Stimulated activated CD4-positive, alpha-beta T cell treated with anti-CD3 and anti-CD28 coated beads, Interleukin-15, amount 100 ng/mL, for 48 hours (primary cell): ENCODE results near the gene OR13C9.
"Not testable (repeated sequence)": the region's sequence is repeated elsewhere in the genome, so short reads cannot be mapped to it uniquely, and the experiment has no call there.

Experiments used
- DNase-seq, 2 donors: peaks; one replicate each; pipeline ENCODE4 v3.0.0-alpha.2; 2020; ENCODE audit warnings: low read depth in 2 of 2

The OR13C9 gene, protein sequence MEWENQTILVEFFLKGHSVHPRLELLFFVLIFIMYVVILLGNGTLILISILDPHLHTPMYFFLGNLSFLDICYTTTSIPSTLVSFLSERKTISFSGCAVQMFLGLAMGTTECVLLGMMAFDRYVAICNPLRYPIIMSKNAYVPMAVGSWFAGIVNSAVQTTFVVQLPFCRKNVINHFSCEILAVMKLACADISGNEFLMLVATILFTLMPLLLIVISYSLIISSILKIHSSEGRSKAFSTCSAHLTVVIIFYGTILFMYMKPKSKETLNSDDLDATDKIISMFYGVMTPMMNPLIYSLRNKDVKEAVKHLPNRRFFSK

DNA sequence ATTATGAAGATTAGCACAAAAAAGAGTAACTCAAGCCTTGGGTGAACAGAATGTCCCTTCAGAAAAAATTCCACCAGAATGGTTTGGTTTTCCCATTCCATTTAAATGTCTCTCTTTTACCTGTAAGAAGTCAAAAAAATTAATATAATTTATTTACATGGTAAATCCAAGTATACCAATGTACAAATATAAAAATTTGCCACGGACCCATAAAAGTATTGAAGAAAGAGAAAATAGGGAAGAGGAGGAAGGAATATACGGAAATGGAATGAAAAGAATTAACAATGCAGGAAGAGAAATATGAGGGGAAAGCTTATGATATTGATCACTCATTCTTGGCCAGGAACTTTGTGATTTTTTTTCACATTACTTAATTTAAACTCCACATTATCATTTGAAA, at the start of gene OR13C9:
OR13C9 (minus strand) TSS at position 101 of the 400 bp plus-strand sequence; CDS start at position 101, 0 bp downstream.
- DNase-seq = no peak

DNA sequence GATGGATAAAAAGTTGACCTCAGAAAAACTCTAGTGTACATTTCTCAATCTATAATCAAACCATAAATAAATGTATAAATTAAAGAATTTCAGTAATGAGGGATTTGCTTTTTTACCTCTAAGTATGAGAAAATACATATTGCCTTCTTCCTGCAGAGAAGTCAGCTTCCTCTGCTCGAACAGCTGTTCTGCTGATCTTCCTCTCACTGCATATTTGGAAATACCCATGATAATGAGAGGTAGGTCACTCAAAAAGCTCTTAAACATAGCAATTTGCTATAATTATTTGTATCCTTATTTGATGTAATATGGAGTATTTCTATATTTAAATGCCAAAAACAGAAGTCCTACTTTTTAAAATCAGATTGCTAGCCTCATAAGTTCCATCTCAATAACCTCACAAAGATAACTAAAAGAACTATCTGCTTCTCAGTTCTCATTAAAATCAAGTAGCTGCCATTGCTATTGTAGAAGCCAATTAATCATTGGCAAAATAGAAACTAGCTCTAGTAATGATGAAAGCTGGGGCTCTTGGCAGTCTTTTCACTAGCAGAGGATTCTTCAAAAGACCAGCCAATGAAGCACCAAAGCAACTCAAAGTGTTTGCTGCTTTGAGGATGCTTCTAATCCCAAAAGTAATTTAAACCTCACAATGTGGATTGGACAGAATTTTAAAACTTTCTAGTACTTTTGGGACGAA, 40.6 kb upstream of the OR13C9 start:
- DNase-seq = no peak

DNA sequence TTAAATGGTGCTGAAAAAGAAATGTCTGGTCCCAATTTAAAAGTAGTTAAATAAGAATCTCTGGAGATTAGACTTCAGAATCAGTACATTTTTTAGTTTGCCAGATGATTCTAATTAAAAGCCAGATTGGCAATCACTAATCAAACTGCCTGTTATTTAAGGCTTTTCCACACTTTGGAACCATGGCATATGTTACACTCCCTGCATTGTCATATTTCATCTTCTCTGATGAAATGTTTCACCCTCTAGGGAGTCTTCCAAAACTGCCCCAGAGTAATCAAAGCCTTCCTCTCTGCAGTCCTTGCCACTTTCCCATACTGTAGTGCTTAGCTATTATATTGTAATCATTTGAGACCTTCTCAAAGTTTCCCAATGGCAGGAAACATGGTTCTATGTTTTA, 17.5 kb upstream of the OR13C9 start:
- DNase-seq = no peak

DNA sequence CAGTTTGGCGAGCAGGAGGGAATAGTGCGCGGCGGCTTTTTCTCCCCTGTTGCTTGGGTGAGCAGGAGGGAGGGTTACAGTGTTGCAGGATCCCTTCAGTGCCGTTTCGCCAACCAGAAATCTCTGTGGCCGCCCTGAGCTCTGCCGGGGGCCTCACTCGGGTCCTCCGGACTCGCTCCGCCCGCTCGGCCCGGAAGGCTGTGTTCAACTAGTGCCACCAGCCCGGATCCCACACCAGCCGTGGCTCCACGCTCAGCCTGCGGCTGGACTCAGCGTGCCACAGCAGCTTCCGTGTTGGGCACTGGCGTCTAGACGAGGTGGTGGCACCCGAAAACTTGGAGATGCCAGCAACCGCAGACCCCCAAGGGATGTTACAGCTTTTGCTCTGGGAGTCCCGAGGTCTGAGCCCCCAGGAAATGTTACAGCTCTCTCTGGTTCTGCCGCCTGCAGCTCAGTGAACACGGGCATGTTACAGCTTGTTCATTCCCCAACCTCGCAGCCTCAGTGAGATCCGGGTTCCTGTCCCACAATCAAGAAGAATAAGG, 16.0 kb upstream of the OR13C9 start:
- DNase-seq = no peak

DNA sequence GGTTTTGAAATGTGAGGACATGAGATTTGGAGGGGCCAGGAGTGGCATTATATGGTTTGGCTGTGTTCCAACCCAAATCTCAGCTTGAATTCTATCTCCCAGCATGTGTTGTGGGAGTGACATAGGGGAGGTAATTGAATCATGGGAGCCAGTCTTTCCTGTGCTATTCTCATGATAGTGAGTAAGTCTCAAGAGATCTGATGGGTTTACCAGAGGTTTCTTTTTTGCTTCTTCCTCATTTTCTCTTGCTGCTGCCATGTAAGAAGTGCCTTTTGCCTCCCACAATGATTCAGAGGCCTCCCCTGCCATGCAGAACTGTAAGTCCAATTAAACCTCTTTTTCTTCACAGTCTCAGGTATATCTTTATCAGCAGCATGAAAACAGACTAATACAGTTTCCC, 8.0 kb upstream of the OR13C9 start:
- DNase-seq = not testable (repeated sequence)

DNA sequence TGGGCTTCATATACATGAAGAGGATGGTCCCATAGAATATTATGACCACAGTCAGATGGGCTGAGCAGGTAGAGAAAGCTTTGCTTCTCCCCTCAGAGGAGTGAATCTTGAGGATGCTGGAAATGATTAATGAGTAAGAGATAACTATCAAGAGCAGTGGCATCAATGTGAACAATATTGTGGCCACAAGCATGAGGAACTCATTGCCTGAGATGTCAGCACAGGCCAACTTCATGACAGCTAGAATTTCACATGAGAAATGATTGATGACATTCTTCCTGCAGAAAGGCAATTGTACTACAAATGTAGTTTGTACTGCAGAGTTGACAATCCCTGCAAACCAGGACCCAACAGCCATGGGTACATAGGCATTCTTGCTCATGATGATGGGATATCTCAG, 586 bp downstream of the OR13C9 start:
- DNase-seq = no peak

DNA sequence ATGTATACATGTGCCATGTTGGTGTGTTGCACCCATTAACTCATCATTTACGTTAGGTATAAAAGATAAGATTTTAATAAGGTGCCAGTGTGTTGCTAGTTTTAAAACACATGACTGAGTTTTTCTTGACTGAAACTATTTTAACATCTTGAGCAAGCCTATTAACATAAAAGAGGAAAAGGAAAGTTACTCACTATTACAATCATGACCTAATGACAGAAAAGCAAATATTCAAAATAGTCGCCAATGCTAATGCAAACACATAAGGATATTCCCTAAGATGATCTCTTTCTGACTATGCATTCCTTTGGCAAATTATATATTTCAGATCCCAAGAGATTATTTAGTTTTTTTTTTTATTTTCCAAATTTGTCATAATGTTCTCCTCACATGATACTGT, 6.8 kb downstream of the OR13C9 start:
- no peak for DNase-seq

DNA sequence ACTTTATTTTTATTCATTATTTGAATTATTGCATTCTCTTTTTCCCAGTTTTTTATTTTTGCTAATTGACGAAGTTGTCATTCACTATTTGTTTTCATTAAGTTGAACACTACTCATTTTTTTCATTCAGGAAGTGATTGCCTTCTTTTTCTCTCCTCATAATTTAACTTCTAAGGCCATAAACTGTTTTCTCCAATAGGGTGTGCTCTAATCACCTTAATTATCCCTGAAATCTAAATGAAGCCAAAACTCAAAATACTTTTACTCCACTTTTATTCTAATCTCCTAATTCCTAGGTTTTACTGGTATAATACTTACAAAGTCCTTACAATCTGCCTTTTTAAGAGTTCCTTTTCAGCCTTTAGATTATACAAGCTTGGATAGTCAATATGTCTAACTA, 9.7 kb downstream of the OR13C9 start:
- no peak for DNase-seq

DNA sequence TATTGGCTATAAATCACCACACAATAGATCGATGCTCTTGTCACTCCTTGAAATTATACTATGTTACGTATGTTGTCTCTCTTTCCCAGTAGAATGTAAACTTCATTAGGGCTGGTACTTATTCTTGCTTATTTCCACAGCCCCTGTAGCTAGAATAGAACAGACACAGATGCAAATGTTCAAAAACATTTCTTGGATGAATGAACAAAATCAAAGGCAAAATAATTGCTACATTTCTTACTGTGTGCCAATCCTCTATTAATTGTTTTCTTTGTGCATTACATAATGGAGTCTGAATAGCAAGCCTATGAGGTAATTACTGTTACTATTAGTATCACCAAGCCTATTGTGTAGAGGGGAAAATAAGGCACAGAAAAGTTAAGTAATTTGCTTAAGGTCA, 11.9 kb downstream of the OR13C9 start:
- no peak for DNase-seq

DNA sequence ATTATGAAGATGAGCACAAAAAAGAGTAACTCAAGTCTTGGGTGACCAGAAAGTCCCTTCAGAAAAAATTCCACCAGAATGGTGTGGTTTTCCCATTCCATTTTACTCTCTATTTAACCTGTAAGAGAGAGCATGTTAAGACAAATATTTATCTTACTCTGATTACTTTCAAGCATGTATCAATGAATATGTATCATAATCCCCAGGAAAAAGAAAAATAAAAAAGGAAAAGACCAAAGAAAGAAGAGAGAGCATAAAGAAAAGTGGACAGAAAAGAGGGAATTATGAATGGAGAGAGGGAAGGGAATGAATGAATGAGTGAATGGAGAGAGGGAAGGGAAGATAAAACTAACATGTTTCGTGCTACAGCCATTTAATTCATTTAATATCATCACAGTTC, 12.5 kb downstream of the OR13C9 start, which contains the start of gene OR13C2:
OR13C2 (minus strand) TSS at position 101 of the 400 bp plus-strand sequence; CDS start at position 101, 0 bp downstream.
- DNase-seq = not testable (repeated sequence)

DNA sequence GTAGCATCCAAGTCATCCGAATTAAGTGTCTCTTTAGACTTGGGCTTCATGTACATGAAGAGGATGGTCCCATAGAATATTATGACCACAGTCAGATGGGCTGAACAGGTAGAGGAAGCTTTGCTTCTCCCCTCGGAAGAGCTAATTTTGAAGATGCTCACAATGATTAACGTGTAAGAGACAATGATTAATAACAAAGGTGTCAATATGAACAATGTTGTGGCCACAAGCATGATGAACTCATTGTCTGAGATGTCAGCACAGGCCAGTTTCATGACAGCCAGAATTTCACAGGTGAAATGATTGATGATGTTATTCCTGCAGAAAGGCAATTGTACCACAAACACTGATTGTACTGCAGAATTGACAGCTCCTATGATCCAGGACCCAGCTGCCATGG, 13.2 kb downstream of the OR13C9 start:
- DNase-seq = no peak

DNA sequence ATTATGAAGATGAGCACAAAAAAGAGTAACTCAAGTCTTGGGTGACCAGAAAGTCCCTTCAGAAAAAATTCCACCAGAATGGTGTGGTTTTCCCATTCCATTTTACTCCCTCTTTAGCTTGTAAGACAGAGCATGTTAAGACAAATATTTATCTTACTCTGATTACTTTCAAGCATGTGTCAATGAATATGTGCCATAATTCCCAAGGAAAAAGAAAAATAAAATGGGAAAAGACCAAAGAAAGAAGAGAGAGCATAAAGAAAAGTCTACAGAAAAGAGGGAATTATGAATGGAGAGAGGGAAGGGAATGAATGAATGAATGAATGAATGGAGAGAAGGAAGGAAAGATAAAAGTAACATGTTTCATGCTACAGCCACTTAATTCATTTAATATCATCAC, 18.7 kb downstream of the OR13C9 start, which contains the start of gene OR13C5:
OR13C5 (minus strand) TSS at position 101 of the 400 bp plus-strand sequence; CDS start at position 101, 0 bp downstream.
- DNase-seq = not testable (repeated sequence)

DNA sequence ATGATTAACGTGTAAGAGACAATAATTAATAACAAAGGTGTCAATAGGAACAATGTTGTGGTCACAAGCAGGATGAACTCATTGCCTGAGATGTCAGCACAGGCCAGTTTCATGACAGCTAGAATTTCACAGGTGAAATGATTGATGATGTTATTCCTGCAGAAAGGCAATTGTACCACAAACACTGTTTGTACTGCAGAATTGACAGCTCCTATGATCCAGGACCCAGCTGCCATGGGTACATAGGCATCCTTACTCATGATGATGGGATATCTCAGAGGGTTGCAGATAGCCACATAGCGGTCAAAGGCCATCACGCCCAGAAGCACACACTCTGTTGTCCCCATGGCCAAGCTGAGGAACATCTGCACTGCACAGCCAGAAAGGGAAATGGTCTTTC, 19.3 kb downstream of the OR13C9 start:
- DNase-seq = not testable (repeated sequence)

DNA sequence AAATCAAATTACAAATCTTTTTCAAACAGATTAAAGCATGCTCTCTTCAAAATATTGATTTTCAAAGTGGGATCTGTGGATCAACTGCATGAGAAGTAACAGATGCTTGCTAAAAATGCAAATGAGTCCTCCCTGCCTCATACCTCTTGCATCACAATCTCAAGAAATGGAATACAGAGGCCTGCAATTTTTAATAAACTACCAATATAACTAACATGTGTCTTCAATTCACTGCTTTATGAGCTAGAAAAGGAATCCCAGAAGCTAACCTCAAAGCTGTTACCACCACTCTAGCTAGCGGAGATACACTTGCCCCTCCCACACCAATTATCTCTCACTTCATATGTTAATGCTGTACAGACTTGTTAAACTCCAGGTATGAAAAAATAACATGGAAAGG, 28.4 kb downstream of the OR13C9 start:
- no peak for DNase-seq

DNA sequence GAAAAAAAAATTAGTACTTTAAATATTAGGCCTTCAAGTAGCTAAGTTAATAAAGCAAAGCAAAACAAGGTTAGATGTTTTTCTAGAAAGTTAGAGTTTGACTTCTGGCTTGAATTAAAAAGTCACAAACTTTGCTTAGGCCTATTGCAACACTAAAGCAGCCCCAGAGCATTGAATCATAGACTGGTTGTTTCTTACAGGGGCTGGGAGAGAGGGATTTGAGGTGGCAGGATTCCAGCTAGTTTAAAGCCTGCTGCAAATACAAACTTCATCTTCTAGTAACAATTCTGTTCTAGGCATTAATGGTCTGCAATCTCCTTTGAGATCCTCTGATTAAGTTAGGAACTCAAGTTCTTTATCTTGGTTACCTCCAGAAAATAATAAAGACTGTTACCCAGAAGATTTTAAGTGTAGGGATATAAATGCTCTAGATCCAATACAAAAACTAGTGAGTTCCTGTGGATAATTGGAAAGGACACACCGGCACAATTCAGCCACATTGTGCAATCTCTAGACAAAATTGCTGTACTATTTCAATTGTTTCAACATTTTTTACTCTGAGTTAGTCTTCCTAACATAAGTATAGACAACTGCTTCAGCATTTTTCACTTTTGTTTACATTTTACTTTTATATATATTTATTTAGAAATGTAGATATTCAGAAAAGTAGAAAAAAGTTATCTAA, 31.4 kb downstream of the OR13C9 start:
- no peak for DNase-seq

DNA sequence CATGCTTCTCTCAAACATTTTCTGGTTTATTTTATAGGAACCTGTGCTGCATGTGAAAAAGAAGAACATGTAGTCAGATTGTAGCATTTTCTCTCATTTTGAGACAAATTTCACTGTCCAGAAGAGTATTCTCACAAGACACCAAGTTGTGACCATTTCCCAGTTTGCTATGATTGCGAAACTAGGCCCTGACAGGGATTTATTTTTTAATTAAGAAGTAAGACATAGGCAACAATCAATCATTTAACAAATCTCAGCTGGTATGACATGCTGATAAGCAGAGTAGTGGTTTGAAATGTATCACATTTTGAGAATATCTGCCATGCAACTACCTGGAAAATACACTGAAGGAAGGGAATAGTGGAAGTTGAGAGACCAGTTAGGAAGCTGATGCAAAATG, 37.4 kb downstream of the OR13C9 start:
- no peak for DNase-seq

DNA sequence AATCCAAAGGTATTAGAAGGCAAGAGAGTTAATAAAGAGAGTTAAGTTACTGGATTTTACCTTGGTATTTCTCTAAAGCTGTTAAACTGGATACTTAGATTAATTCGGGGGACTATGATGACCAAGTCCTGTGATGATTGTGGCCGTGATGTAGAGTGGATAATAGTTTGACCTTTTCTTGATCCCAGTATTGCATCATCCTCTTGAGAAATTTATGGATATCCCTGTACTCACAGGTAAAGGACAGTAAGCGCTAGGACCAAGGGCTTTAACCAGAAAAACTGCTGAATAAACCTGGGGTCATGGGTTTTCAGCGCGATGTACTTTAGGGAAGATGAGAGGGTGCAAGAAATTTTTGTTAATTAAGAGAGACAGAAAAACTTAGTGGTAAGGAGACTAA, 40.7 kb downstream of the OR13C9 start:
- no peak for DNase-seq

DNA sequence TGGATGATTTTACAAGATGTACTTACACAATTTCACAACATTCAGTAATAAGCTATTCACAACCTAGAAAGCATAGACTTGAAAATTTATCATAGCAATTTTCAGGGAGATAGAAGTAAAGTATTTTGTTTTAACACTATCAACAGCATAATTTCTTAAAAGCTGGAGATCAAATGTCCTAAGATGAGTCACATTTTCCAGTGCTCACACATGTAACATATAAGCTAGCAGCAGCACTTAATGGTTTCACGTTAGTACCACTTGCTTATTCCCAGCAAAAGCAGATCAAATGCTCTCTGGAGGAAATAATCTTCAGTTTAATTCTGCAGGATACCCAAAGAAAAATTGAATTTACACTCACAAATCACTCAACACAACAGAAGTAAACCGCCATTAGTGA, 42.5 kb downstream of the OR13C9 start:
- DNase-seq = no peak

DNA sequence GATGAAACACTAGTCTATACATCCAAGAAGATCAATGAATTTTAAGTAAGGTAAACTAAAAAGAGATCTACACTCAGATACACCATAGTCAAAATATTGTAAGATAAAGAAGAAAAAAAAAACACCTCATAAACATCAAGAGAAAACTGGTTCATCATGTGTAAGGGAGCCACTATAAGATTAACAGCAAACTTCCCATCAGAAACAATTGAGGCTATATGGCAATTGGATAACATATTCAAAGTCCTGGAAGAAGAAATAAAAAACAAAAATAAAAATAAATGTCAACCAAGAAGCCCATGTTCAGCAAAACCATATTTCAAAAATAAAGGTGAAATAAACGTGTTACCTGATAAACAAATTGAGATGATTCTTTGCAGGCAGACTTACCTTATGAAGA, 45.4 kb downstream of the OR13C9 start:
- DNase-seq = no peak

DNA sequence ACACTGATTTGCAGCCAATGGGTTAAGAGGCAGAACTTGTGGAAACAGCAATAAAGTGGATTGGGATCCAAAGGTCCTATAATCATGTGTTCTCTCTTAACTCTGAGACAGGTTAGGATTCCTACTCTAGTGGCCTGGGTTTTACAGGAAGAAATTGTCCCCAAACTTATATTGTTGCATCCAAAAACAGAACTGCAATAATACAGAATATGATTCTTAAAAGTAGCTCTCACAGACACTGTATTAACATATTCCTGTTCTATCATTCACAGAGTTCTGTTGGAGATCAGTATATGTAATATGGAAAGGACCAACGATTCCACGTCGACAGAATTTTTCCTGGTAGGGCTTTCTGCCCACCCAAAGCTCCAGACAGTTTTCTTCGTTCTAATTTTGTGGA, 49.1 kb downstream of the OR13C9 start, which contains the start of gene OR13C8:
OR13C8 (plus strand) TSS at position 301 of the 400 bp plus-strand sequence; CDS start at position 301, 0 bp downstream.
- no peak for DNase-seq
